A549 (cell line): ENCODE results near the gene DLG4.

Source experiments
- CTCF ChIP-seq: fragments of >200 bp; sonication (Bioruptor Twin); formaldehyde crosslinking; IDR thresholded peaks from 3 replicates; pipeline ENCODE4 v1.5.1; 2016
- POLR2A ChIP-seq: IDR thresholded peaks from 2 replicates; pipeline ENCODE4 v1.6.1; 2012; ENCODE audit warnings: mild to moderate bottlenecking, low read length

DNA sequence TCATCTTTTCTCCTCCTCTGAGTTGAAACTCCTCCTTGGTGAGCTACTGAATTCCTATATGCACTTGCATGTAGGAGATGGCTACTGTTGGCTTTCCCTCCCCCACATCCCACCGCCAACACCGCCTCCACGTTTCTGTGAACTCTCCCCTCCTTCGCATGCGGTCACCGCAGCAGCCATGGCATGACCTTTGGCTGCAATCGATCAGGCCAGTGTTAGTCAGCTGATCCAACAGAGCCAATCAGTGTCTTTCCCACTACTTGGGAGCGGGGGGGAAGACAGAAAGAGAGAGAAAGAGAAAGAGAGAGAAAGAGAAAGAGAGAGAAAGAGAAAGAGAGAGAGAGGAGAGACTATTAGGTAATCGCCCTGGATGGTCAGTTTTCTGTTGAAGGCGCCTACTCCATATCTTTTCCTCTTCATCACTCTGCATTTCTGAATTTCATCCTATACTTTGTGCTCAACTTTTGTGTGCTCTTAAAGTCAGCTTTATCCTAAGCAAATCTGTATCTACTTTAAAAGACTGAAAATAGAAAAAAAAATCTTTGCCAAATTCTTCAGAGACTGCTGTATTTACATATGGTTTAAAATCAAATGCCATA, 63.2 kb downstream of the DLG4 start:
- TF ChIP-seq CTCF (no peak), POLR2A (no peak)
